Hepatocyte (in vitro differentiated cells): ENCODE results near the gene WSCD1. TPM values are rescaled to one million over a fixed set of nuclear protein-coding genes. Genes with fewer than 3 reads are reported as not detected.

Experiments
- DNase-seq: peaks from one replicate; pipeline ENCODE4 v3.0.0-alpha.2; 2016; ENCODE audit warnings: low spot score
- H2AFZ ChIP-seq: fragments of 200-600 bp; sonication (generic); 2 replicates; pipeline ENCODE4 v1.6.0; 2016; ENCODE audit warnings: antibody characterized with exemption, mild to moderate bottlenecking
- H3K27ac ChIP-seq: fragments of 200-600 bp; sonication (generic); 2 replicates; pipeline ENCODE4 v1.5.1; 2016; ENCODE audit warnings: mild to moderate bottlenecking
- H3K27me3 ChIP-seq: fragments of 200-600 bp; sonication (generic); 2 replicates; pipeline ENCODE4 v1.6.1; 2016
- H3K36me3 ChIP-seq: fragments of 200-600 bp; sonication (generic); replicated peaks from 2 replicates; pipeline ENCODE4 v1.5.1; 2016; ENCODE audit warnings: low read depth; ENCODE audit not compliant: insufficient read depth
- H3K4me1 ChIP-seq: fragments of 200-600 bp; sonication (generic); 2 replicates; pipeline ENCODE4 v1.5.1; 2016; ENCODE audit warnings: mild to moderate bottlenecking, moderate library complexity; ENCODE audit not compliant: insufficient read depth
- H3K4me2 ChIP-seq: fragments of 200-600 bp; sonication (generic); 2 replicates; pipeline ENCODE4 v1.6.0; 2016
- H3K4me3 ChIP-seq: fragments of 200-600 bp; sonication (generic); 2 replicates; pipeline ENCODE4 v1.5.1; 2016; ENCODE audit warnings: mild to moderate bottlenecking
- H3K79me2 ChIP-seq: fragments of 200-600 bp; sonication (generic); 2 replicates; pipeline ENCODE4 v1.6.0; 2017; ENCODE audit warnings: mild to moderate bottlenecking
- H3K9me2 ChIP-seq: fragments of 200-600 bp; sonication (generic); replicated peaks from 2 replicates; pipeline ENCODE4 v1.6.0; 2017; ENCODE audit warnings: mild to moderate bottlenecking; ENCODE audit not compliant: insufficient read depth
- H3K9me3 ChIP-seq: fragments of 200-600 bp; sonication (generic); 2 replicates; pipeline ENCODE4 v1.5.1; 2016; ENCODE audit warnings: low read depth, mild to moderate bottlenecking
- H4K20me1 ChIP-seq: fragments of 200-600 bp; sonication (generic); 2 replicates; pipeline ENCODE4 v1.6.0; 2016; ENCODE audit warnings: mild to moderate bottlenecking; ENCODE audit not compliant: insufficient read depth, poor library complexity, severe bottlenecking
- EZH2 ChIP-seq: fragments of 200-600 bp; sonication (generic); IDR thresholded peaks from 2 replicates; pipeline ENCODE4 v1.6.1; 2016; ENCODE audit warnings: antibody characterized with exemption, mild to moderate bottlenecking, borderline replicate concordance
- EZH2phosphoT487 ChIP-seq: fragments of 200-600 bp; sonication (generic); IDR thresholded peaks from one replicate; pipeline ENCODE4 v1.6.1; 2018; ENCODE audit warnings: antibody characterized with exemption, mild to moderate bottlenecking, low read depth, moderate library complexity; ENCODE audit not compliant: unreplicated experiment, severe bottlenecking
- WGBS: methylation state at CpG from one replicate; pipeline ENCODE4 v1.1.6; 2016; ENCODE audit warnings: low lambda C conversion rate; ENCODE audit errors: missing lambda C conversion rate; 5-methylcytosine and 5-hydroxymethylcytosine counted together
- polyA plus RNA-seq: library from polyadenylated mRNA; unstranded; fragments of >200 nt; fragmentation: Nextera tagmentation; extraction: Ambion mirVana; gene quantifications from 2 replicates; pipeline ENCODE4 v1.2.1, GENCODE V29; 2016
- total RNA-seq: library from RNA; depleted of rRNA; stranded (reverse); fragments of >200 nt; gene quantifications from 2 replicates; pipeline ENCODE4 v1.2.3, GENCODE V29; 2014
- TF ChIP-seq, protein P1 (sequence below): fragments of 200-600 bp; sonication (generic); IDR thresholded peaks from 2 replicates; pipeline ENCODE4 v1.5.1; 2016; ENCODE audit warnings: antibody characterized with exemption, mild to moderate bottlenecking; ENCODE audit not compliant: poor library complexity

The WSCD1 gene
- total RNA-seq = 4.4 and 8.9 TPM in 2 replicates
- polyA plus RNA-seq = 1.5 and 2.0 TPM in 2 replicates

DNA sequence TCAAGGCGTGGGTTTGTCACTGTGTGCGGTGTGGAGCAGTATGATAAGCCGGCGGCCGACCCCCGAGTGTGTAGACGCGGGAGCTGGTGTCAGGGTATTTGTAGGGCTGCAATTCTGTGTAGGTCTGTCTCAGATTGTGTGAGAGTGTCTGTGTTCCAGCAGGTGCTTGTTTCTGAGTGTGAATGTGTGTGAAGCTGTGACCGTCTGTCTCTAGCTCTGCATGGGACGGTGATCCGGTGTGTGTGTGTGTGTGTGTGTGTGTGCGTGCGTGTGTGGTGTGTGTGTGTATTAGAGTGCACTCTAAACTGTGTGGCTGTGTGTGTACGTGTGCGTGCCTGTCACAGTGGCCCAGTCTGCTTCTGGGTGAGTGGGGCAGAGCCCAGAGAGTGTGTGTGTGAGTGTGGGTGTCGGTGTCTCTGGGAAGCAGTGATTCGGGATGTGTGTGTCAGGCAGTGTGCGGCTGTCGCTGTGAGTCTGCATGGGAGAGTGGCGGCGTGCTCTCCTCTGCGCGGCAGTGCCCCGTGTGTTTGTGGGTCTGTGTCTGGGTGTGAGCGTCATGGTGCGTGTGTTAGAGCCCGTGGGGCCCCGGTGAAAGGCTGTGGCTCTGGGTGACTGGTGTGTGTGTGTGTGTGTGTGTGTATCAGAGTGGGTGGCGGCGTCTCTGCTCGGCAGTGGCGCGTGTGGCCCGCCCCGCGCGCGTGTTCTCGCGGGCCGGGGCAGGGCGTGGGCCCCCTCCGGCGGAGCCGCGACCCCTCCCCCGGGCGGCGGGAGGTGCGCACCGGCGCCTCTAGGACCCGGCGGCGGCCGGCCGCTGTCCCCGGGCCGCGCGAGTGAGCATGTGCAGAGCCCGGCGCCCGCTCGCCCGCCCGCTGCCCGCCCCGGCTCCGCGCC lies at the start of gene WSCD1:
TSS of gene WSCD1 (plus strand) at position 841 of the 891 bp plus-strand sequence. CDS start 10,280 bp downstream, outside the sequence.
- H3K36me3 ChIP-seq = no peaks in the 10 kb centered on the region
- peaks cover 3% of the 10 kb centered on the region for H3K4me1 ChIP-seq
- DNase-seq = peak; percentile 72
- no peaks in the 10 kb centered on the region for H3K9me3 ChIP-seq
- WGBS = 27% methylated on average over 31 of the region's 71 CpGs
- TF ChIP-seq, protein P1, sequence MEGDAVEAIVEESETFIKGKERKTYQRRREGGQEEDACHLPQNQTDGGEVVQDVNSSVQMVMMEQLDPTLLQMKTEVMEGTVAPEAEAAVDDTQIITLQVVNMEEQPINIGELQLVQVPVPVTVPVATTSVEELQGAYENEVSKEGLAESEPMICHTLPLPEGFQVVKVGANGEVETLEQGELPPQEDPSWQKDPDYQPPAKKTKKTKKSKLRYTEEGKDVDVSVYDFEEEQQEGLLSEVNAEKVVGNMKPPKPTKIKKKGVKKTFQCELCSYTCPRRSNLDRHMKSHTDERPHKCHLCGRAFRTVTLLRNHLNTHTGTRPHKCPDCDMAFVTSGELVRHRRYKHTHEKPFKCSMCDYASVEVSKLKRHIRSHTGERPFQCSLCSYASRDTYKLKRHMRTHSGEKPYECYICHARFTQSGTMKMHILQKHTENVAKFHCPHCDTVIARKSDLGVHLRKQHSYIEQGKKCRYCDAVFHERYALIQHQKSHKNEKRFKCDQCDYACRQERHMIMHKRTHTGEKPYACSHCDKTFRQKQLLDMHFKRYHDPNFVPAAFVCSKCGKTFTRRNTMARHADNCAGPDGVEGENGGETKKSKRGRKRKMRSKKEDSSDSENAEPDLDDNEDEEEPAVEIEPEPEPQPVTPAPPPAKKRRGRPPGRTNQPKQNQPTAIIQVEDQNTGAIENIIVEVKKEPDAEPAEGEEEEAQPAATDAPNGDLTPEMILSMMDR = no peak
- TF ChIP-seq EZH2phosphoT487 = no peak
- no peak for TF ChIP-seq EZH2
- H3K4me3 ChIP-seq = peak within 1 kb of the TSS; percentile 49
- no peaks in the 10 kb centered on the region for H3K79me2 ChIP-seq
- H2AFZ ChIP-seq = peak within 1 kb of the TSS; percentile 56
- H4K20me1 ChIP-seq = no peaks in the 10 kb centered on the region
- H3K4me2 ChIP-seq = peak within 1 kb of the TSS; percentile 97
- H3K27ac ChIP-seq = no peak within 1 kb of the TSS
- H3K9me2 ChIP-seq = no peaks in the 10 kb centered on the region
- peaks cover 60% of the 10 kb centered on the region for H3K27me3 ChIP-seq

DNA sequence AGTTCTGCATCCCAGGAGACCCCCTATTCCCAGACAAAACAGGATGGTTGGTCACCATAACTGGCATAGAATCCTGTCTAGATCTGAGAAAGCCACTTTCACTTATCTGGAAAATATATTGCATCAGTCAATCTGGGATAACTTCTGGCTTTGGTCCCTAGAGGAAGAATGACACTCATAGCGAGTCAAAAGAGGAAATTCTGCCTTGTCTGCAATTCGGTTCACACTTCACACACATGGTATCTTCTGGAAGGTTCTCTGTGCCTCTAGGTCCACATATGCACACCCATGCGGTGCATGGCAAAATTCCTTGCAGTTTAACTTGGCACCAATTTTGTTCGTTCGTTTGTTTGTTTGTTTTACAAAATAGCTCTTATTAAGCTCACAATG lies 49.2 kb upstream of the WSCD1 start:
- Histone ChIP-seq H3K27ac (no peak overlapping the region), H3K4me3 (no peak overlapping the region), H3K36me3 (no peaks in the 10 kb centered on the region), H2AFZ (no peak overlapping the region), H4K20me1 (no peaks in the 10 kb centered on the region), H3K27me3 (peaks cover under 1% of the 10 kb centered on the region), H3K79me2 (no peaks in the 10 kb centered on the region), H3K4me1 (no peaks in the 10 kb centered on the region), H3K9me3 (no peaks in the 10 kb centered on the region), H3K9me2 (no peaks in the 10 kb centered on the region), H3K4me2 (no peak overlapping the region)
- WGBS = 94% methylated on average over 5 of the region's 5 CpGs
- TF ChIP-seq, protein P1 = no peak
- TF ChIP-seq EZH2 (no peak), EZH2phosphoT487 (no peak)
- DNase-seq = no peak

DNA sequence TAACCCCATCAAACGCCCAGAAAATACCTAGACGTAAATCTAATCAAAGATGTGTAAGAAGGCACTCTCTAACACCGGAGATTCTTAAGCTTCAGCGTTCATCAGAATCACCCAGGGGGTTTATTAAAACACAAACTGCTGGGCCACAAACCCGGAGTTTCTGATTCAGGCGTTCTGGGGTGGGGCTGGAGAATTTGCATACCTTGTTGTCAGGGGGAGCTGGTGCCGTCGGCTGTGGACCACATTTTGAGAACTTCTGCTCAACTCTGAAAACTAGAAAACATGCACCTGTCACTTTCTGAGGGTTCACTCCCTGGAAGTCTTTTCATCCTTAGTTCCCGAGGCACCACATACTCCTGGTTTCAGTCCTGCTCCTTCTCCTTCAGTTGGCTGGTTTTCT lies 48.6 kb upstream of the WSCD1 start:
- Histone ChIP-seq H3K79me2 (no peaks in the 10 kb centered on the region), H3K9me2 (no peaks in the 10 kb centered on the region), H3K4me2 (no peak overlapping the region), H3K4me3 (no peak overlapping the region), H3K27ac (no peak overlapping the region), H3K9me3 (no peaks in the 10 kb centered on the region), H3K4me1 (no peaks in the 10 kb centered on the region), H3K36me3 (no peaks in the 10 kb centered on the region), H3K27me3 (peaks cover 7% of the 10 kb centered on the region), H4K20me1 (no peaks in the 10 kb centered on the region), H2AFZ (no peak overlapping the region)
- TF ChIP-seq, protein P1 = no peak
- TF ChIP-seq EZH2 = no peak
- TF ChIP-seq EZH2phosphoT487 = no peak
- 86% methylated on average over 9 of the region's 9 CpGs for WGBS
- DNase-seq = no peak
